VCaP (cell line): ENCODE data around the gene CRTC3.

Experiments
- H3K27ac ChIP-seq: fragments of 450-650 bp; 2 replicates; pipeline ENCODE4 v1.5.1; 2017
- TF ChIP-seq, protein P1 (sequence below): fragments of 450-650 bp; conservative IDR thresholded peaks from 2 replicates; pipeline ENCODE4 v1.5.1; 2017; ENCODE audit warnings: mild to moderate bottlenecking, moderate library complexity

CRTC3 gene

DNA sequence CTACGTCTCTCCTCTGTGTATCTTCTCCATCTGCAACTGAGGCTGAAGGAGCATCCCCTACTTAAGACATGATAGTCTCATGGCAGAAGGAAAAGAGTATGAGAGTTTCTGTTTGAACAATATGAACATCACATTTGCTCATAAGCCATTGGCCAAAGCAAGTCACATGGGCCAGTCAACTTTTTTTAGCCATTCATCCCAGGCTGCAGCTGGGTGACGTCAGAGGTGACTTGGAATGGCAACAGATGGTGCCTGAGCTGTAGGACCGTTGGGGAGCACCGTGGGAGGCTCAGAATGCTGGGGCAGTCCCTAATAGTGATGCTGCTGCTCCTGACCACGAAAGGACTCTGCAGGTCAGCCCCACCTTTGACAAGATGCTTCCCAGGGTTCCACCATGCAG lies 58.7 kb downstream of the CRTC3 start:
- TF ChIP-seq, protein P1, sequence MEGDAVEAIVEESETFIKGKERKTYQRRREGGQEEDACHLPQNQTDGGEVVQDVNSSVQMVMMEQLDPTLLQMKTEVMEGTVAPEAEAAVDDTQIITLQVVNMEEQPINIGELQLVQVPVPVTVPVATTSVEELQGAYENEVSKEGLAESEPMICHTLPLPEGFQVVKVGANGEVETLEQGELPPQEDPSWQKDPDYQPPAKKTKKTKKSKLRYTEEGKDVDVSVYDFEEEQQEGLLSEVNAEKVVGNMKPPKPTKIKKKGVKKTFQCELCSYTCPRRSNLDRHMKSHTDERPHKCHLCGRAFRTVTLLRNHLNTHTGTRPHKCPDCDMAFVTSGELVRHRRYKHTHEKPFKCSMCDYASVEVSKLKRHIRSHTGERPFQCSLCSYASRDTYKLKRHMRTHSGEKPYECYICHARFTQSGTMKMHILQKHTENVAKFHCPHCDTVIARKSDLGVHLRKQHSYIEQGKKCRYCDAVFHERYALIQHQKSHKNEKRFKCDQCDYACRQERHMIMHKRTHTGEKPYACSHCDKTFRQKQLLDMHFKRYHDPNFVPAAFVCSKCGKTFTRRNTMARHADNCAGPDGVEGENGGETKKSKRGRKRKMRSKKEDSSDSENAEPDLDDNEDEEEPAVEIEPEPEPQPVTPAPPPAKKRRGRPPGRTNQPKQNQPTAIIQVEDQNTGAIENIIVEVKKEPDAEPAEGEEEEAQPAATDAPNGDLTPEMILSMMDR = no peak
- no peak overlapping the region for H3K27ac ChIP-seq

DNA sequence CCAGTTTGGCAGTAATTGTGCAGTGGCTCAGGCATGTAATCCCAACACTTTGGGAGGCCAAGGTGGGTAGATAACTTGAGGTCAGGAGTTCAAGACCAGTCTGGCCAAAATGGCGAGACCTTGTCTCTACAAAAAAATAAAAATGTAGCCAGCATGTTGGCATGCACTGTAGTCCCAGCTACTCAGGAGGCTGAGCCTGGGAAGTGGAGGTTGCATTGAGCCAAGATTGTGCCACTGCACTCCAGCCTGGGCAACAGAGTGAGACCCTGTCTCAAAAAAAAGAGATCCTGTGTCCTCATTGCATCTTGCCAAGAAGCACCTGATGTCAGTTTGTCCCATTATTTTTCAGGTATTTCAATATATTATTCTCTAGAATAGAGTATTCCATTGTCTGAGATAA lies 61.8 kb downstream of the CRTC3 start:
- TF ChIP-seq, protein P1 = no peak
- H3K27ac ChIP-seq = peak overlapping the region; percentile 92; the same call in 1 of the 2 replicates

DNA sequence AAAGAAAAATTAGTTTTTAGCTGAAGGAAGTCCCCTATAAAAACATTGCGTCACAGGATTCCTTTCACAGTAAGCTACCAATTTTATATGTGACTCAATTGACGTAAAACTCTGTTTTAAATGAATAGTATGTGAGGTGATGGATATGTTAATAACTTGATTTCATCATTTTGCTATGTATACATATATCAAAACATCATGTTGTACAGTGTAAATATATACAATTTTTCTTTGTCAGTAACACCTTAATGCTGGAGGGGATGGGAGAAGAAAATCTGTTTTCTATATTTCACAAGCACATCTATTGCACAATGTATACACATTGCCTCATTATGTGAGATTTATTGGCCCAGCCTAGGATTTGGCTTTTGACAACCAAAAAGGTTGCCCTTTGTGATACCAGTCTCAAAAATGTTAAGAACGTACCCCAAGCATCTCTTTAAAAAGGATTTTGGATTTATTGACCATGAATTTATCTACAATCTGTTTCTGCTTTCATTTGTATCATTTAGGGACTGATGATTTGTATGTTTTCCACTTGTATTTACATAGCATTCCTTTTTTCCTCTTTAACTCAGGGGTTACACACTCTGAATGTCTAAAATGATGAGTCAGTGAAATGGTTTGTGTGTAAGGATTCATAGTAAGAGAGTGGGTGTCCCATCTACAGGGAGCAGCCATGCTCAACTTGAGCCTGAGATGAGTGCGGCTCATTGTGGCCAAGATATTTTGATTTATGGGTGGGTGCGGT lies 62.6 kb downstream of the CRTC3 start:
- TF ChIP-seq, protein P1 = no peak
- H3K27ac ChIP-seq = peak overlapping the region; percentile 92

DNA sequence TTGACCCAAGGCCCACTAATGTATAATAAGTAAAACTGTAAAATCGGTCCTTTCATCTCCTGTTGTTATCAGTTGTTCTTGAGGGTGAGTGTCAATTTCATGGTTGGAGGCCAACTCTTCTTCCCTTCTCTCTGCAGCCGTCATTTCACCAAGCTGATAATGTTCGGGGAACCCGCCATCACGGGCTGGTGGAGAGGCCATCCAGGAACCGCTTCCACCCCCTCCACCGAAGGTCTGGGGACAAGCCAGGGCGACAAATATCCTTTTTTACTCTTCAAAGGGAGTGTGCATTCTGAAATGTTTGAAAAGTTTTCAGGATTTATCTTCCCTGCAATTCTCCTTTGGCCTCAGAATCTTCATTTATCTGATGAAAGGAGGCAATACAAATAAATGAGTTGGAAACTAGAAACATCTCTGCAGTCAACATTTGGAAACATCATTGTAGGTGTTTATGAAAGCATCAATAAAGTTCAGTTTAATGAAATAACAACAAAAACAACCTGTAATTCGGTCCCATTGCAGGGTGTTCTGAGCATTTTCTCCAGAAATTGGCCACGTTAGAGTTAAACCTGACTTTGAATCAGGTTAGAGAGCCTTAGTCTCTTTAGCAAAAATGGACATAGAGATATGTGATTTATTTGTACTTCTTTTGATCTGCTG lies 63.9 kb downstream of the CRTC3 start:
- TF ChIP-seq, protein P1 = no peak
- peak overlapping the region; percentile 92 for H3K27ac ChIP-seq

DNA sequence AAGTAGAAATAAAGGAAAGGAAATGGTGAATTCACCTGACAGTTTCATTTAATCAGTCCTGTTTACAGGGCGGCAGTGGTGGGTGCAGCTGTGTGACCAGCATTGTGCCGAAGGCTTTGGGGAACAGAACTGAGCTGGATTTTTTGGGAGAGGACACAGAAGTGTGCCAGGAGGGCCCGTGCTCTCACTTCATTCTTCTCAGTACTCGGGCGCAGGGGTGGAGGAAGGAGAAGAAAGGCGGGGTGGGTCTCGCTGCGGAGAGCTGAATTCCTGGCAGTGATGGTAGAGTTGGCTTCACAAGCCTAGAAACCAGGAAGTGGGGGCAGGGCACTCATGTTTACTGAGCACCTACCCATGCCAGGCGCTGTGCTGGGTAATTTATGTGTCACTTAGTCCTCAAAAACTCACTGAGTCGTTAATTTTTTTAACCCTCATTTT lies 64.6 kb downstream of the CRTC3 start:
- peak overlapping the region; percentile 92 for H3K27ac ChIP-seq
- TF ChIP-seq, protein P1 = no peak

DNA sequence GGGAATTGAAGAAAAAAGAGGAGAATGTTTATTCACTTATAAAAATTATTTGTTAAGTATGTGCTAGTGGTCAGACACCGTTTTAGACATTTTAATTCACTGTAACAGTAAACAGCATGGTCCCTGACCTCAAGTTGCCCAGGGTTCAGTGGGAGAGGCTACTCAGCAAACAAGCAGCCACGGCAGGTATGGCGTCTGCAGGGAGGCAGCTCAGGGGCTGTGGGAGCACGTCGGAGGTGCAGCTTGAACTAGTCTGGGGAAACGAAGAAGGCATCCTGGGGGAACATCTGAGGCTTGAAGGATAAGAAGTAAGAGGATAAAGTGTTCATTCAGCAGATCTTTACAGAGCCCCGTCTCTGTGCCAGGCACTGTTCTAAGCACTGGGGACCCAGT lies 66.0 kb downstream of the CRTC3 start:
- TF ChIP-seq, protein P1 = no peak
- H3K27ac ChIP-seq = peak overlapping the region; percentile 92; the same call in 1 of the 2 replicates

DNA sequence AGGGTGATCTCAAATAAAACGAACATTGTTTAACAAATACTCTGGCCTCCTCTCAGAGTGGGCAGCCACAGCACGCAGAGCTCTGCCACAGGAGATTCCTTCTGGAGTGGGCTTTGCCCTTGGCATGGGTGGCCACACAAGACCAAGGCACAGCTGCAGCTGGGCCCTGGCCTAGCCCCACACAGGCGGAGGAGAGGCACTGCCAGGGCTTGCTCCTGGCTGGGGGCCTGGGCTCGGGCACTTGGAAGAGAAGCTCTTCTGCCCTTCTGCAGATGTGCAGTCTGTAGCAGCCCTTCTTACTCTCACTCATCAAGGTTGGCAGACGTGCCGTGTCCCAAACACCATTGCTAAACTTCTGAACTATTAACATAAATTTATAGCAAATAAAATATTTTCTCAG lies 67.2 kb downstream of the CRTC3 start:
- H3K27ac ChIP-seq = peak overlapping the region; percentile 92
- TF ChIP-seq, protein P1 = no peak
